Hepatocyte (in vitro differentiated cells): ENCODE measurements around the gene FAM236C.
"Not testable (repeated sequence)": the region's sequence is repeated elsewhere in the genome, so short reads cannot be mapped to it uniquely, and the experiment has no call there.

Experiments
- EZH2phosphoT487 ChIP-seq: fragments of 200-600 bp; sonication (generic); IDR thresholded peaks from one replicate; pipeline ENCODE4 v1.6.1; 2018; ENCODE audit warnings: antibody characterized with exemption, mild to moderate bottlenecking, low read depth, moderate library complexity; ENCODE audit not compliant: unreplicated experiment, severe bottlenecking
- TF ChIP-seq, protein P1 (sequence below): fragments of 200-600 bp; sonication (generic); IDR thresholded peaks from 2 replicates; pipeline ENCODE4 v1.5.1; 2016; ENCODE audit warnings: antibody characterized with exemption, mild to moderate bottlenecking; ENCODE audit not compliant: poor library complexity

DNA sequence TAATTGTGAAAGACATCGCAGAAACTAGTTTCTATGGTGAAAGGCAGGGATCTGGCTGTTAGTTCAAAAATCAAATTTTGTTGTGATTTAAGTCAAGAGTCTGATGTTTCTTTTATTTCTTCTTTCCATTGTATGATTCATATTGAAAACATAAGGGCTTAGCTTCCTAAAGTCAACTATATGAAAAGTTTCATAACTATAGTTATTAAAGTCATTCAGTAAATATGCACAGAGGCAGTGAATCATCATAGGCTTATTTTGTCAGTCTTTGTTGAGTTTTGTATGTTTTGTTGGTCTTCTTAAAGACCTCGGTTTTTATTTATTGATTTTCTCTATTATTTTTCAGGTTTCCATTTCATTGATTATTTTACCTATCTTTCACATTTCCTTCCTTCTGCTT is 29.5 kb upstream of the FAM236C start:
- TF ChIP-seq, protein P1, sequence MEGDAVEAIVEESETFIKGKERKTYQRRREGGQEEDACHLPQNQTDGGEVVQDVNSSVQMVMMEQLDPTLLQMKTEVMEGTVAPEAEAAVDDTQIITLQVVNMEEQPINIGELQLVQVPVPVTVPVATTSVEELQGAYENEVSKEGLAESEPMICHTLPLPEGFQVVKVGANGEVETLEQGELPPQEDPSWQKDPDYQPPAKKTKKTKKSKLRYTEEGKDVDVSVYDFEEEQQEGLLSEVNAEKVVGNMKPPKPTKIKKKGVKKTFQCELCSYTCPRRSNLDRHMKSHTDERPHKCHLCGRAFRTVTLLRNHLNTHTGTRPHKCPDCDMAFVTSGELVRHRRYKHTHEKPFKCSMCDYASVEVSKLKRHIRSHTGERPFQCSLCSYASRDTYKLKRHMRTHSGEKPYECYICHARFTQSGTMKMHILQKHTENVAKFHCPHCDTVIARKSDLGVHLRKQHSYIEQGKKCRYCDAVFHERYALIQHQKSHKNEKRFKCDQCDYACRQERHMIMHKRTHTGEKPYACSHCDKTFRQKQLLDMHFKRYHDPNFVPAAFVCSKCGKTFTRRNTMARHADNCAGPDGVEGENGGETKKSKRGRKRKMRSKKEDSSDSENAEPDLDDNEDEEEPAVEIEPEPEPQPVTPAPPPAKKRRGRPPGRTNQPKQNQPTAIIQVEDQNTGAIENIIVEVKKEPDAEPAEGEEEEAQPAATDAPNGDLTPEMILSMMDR = not testable (repeated sequence)
- TF ChIP-seq EZH2phosphoT487 = not testable (repeated sequence)
